Measurements from ENCODE around the gene WDR45B.
"Not testable (repeated sequence)": the region's sequence is repeated elsewhere in the genome, so short reads cannot be mapped to it uniquely, and the experiment has no call there.

WDR45B gene

GRCh38 chr17:82582709-82583108, 65.5 kb downstream of the WDR45B start:
- DNase-seq (ENCODE audit: low read depth): no peak

- DNase-seq (ENCODE audit: low read depth): no peak
Observed at GRCh38 chr17:82582213-82582612, 66.0 kb downstream of the WDR45B start.

- DNase-seq (ENCODE audit: low read depth): not testable (repeated sequence)
Observed at GRCh38 chr17:82579969-82580368, 68.3 kb downstream of the WDR45B start.

- DNase-seq (ENCODE audit: low read depth): no peak
Observed at GRCh38 chr17:82577300-82577699, 70.9 kb downstream of the WDR45B start.

GRCh38 chr17:82575581-82576221, 72.5 kb downstream of the WDR45B start:
- not testable (repeated sequence) for DNase-seq (ENCODE audit: low read depth)

- DNase-seq (ENCODE audit: low read depth): no peak
Observed at GRCh38 chr17:82574041-82574440, 74.2 kb downstream of the WDR45B start.

- no peak for DNase-seq (ENCODE audit: low read depth)
Observed at GRCh38 chr17:82571855-82572254, 76.4 kb downstream of the WDR45B start.

DNA sequence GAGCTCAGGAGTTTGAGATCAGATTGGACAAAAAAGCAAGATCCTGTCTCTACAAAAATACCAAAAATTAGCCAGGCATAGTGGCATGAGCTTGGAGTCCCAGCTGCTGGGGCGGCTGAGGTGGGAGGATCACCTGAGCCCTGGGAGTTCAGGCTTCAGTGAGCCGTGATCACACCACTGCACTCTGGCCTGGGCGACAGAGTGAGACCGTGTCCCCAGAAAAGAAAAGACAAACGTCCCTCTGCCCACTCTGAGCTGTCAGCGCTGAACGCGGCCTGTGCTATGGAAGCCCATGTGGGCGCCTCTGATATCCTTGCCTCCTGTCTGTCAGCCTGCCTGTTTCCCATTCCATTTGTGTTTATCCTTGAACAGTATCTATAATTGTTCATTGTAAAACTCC, 78.0 kb downstream of the WDR45B start:
- no peak for DNase-seq (ENCODE audit: low read depth)

DNA sequence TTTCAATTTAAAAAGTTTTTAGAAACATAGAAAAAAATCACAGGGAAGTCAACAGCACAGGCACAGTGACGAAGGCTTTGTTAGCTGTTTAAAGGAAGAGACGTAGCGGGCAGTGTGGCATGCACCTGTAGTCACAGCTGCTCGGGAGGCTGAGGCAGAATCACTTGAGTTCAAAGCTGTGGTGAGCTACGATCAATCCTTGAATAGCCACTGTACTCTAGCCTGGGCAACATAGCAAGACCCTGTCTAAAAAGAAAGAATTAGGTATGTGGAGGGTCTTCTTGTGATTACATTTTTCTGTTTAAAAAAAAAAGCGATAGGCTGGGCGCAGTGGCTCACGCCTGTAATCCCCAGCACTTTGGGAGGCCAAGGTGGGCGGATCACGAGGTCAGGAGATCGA, 78.6 kb downstream of the WDR45B start:
- DNase-seq (ENCODE audit: low read depth): no peak

DNA sequence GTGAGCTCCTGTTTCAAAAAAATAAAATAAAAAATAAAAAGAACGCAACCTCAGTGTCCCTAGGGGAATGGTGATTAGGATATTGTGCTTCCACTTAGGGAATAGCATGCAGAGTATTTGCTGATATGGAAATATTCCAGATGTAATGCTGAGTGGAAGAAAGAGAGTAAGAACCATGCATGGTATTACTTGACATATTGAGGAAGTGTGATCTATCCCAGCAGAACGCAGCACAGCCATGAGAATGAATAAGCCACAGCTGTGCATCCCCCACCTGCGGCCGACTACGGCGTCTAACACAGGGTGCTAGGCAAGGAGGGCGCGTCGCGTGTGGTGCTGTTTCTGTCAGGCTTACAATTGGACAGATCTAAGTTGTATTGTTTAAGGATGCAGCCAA, 79.2 kb downstream of the WDR45B start:
- DNase-seq (ENCODE audit: low read depth): no peak

- DNase-seq (ENCODE audit: low read depth): no peak
Observed at GRCh38 chr17:82567286-82567685, 81.0 kb downstream of the WDR45B start.

DNA sequence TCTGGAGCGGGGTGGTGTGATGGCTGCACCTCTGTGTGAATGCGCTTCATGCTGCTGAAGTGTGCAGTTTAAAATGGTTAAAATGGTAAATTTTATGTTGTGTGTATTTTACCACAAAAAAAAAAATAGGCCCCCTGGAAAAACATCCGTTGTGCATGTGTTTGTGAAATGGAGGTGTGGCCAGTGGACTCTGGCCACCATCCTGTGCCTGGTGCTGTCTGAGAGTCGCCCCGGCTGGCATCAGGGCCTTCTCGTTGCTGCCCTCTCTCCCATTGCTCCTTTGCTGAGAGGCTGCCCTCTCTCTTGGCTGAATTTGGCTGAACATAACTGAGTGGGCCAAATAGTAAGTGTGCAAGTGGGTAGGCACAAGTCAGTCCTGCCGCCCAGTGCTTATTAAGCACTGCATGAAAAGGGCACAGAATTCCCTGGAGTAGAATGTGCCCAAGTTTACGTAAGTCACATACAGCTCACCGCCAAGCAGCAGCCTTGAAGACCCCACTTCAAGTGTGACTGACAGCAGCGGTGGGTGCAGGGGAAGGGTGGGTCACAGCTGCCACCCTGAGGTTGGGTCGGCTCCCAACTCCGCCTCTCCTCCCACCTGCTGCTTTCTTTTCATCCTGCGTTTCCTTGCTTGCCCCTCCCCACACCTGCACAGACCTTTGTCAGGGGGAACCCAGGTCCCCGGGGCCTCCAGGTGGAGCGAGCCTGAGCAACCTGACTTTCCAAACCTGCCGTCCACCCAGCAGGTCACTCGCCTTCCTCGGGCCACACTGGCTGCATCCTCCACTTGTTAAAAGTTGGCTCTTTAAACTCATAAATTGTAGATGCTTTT, 81.9 kb downstream of the WDR45B start:
- DNase-seq (ENCODE audit: low read depth): no peak

DNA sequence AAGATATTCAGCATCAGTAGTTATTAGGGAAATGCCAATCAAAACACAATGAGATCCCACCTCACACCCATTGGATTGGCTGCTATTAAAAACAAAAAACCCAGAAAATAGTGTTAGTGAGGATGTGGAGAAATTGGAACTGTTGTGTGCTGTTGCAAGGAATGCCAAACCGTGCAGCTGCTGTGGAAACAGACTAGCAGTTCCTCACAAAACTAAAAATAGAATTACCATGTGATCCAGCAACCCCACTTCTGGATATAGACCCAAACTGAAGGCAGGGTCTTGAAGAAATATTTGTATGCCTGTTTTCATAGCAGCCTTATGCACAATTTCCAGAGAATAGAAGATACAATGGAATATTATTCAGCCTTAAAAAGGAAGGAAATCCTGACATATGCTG, 82.7 kb downstream of the WDR45B start:
- no peak for DNase-seq (ENCODE audit: low read depth)

Data from stimulated activated CD8-positive, alpha-beta memory T cell treated with anti-CD3 and anti-CD28 coated beads, Interleukin-12 subunit alpha, Interleukin-12 subunit beta, amount 100 ng/mL, for 1 hour (primary cell).